LNCAP (cell line): ENCODE measurements around the gene BFSP2.

Experiments used
- CTCF ChIP-seq: fragments of 450-650 bp; IDR thresholded peaks from 2 replicates; pipeline ENCODE4 v1.5.1; 2017; ENCODE audit warnings: mild to moderate bottlenecking

The BFSP2 gene

DNA sequence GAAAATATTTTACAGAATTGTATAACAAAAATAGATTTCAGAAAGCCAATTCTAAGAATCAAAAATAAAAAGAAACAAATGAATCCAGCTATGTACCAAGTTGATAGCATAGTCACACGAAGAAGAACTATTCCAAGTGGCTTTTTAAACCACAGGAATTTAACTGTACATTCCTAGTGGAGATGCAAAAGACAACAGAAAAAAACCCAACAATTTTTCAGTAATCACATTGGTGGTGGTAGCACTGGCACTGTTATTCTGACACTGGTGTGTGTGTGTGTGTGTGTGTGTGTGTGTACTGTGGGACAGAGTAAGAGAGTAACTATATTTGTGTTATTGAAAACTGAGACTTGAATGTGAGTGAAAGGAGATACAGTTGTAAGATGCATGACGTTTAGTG is 9.1 kb downstream of the BFSP2 start:
- no peak for TF ChIP-seq CTCF

GRCh38 chr3:133410191-133410892 is 10.5 kb downstream of the BFSP2 start:
- TF ChIP-seq CTCF: no peak

DNA sequence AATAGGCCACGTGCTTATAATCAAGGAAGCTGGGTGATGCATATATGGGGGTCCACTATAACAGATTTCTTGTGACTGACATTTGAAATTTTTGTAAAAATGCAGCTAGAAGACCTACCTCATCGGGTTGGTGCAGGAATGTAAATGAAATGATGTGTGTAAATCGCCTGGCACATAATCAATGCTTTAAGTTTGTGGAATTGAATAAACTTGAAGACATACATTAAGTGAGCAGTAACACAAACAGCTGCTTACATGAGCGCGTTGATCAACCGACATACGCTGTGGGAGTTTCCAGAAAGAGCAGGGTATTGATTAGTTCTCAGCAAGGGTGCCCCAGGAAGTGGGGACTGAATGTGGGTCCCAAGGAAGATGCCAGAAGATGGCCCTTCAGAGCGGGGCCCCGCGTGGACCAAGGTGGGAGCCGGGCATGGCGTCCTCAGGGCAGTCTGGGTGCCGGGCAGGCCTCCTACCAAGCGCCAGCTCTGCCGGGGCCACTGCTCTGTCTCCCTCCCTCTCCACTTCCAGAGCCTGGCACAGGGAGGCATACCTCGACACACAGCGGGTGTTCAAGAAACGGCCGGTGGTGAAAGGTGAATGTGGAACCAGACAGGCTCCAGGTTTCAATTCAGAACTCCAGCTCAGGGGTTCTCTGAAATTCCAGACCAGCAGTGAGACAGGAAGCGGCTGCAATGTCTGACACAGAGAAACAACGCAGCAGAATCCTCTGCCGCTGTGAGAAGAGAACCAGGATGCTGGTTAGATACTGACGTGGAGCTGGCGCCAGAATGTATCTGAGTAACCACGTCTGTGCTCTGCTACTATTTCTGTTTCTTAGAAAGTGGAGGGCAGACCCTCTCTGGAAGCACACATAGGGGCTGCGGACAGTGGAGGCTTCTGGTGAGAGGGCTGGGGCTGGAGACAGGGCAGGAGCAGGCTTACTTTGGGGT is 12.6 kb downstream of the BFSP2 start:
- TF ChIP-seq CTCF: no peak

DNA sequence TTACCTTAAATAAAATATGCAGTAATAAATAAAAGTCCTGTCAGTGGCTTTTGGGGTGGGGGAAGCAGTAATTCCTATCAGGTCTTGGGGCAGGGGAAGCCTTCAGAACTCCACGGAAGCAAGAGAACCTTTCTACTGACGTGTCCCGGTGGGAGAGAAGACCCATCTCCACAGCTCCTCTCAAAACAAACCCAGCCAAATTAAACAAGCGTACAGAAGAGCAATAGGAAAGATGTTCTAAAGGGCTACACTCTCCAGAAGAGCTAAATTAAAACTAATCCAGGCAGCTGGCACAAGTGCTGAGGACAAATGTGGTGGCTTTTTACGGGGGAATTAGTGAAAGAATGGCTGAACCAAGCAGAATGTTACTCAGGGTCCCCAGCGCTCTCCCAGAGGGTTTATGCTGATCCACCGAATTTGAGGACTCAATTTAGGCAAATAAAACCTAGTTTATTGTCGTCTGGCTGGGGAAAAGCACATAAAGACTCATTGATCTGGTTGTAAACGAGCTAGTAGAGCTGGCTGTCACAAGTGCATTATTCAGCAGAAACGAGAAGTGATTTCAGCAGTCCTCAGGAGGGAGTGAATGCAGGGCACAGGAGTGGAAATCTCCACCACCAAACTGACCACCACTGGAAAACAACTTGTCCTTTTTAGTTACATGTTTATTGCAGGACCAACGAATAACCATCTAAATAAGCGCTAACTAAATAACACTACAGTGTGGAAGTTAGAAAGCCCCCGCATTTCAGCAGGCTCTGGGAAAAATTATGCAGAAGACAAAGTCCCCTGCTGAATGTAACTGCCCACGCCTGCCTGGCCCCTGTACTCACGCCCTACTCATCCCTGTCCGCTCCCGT is 13.5 kb downstream of the BFSP2 start:
- TF ChIP-seq CTCF: no peak

DNA sequence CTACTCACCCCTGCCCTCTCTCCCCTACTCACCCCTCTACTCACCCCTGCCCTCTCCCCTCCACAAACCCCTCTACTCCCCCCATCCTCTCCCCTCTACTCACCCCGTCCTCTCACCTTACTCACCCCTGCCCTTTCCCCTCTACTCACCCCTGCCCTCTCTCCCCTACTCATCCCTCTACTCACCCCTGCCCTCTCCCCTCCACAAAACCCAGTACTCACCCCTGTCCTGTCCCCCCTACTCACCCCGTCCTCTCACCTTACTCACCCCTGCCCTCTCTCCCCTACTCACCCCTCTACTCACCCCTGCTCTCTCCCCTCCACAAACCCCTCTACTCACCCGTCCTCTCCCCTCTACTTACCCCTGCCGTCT is 14.2 kb downstream of the BFSP2 start:
- TF ChIP-seq CTCF: no peak

DNA sequence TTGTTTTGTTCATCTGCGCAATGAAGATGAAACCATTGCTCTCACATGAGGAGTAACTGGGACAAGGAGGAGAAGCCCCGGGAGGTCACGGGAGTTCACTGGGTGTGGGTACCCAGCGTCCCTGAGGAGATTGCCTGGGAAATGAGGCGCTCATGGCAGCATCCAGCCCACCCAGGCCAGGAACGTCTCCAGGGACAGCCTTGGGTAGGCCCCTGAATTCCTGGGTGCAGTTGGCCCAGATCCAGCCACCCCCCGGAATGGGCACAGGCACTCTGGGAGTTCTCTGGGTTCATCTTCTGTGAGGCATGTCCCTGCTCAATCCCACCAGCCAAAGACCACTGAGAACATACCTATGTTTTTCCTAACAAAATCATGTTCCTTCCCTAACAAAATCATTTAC is 18.5 kb downstream of the BFSP2 start:
- TF ChIP-seq CTCF: no peak
